HepG2 (cell line): ENCODE data around the gene RPLP1. TPM values are rescaled to one million over a fixed set of nuclear protein-coding genes. Genes with fewer than 3 reads are reported as not detected.
A peak's percentile ranks its signal among the peaks of the same experiment; 100 is the strongest.

Experiments
- ATF7-NPFF ChIP-seq: sonication (generic); formaldehyde crosslinking; IDR thresholded peaks from 2 replicates; pipeline ENCODE4 v1.8.1; 2023; ENCODE audit warnings: mild to moderate bottlenecking, low read depth, missing genetic modification reagents, moderate library complexity
- E2F2 ChIP-seq: sonication (generic); formaldehyde crosslinking; IDR thresholded peaks from 2 replicates; pipeline ENCODE4 v1.4.0; 2020; ENCODE audit warnings: missing genetic modification reagents, borderline replicate concordance
- ERF ChIP-seq: IDR thresholded peaks from 2 replicates; pipeline ENCODE4 v1.6.1; 2018; ENCODE audit warnings: missing biosample characterization, missing genetic modification reagents
- FOXC1 ChIP-seq: sonication (generic); formaldehyde crosslinking; IDR thresholded peaks from 2 replicates; pipeline ENCODE4 v1.8.0; 2022; ENCODE audit warnings: mild to moderate bottlenecking, missing genetic modification reagents, borderline replicate concordance
- GABPA ChIP-seq, 2 experiments: IDR thresholded peaks; 2 replicates each; pipeline ENCODE4 v1.6.1; 2011 to 2016; ENCODE audit warnings: low read depth in 2 of 2, low read length in 1 of 2, missing biosample characterization in 1 of 2, missing genetic modification characterization in 1 of 2
- HBP1 ChIP-seq: IDR thresholded peaks from 2 replicates; pipeline ENCODE4 v1.6.1; 2016; ENCODE audit warnings: low read depth, control low read depth
- IRX3 ChIP-seq: sonication (generic); formaldehyde crosslinking; IDR thresholded peaks from 2 replicates; pipeline ENCODE4 v1.8.1; 2023; ENCODE audit warnings: mild to moderate bottlenecking, low read depth, missing genetic modification reagents, borderline replicate concordance
- KAT8 ChIP-seq: IDR thresholded peaks from 2 replicates; pipeline ENCODE4 v1.6.1; 2016; ENCODE audit warnings: missing genetic modification reagents, missing compliant biosample characterization
- KLF6 ChIP-seq: IDR thresholded peaks from 2 replicates; pipeline ENCODE4 v1.8.0; 2016; ENCODE audit warnings: missing biosample characterization, missing genetic modification reagents
- NFYC ChIP-seq: IDR thresholded peaks from 2 replicates; pipeline ENCODE4 v1.6.1; 2016; ENCODE audit warnings: missing genetic modification reagents, missing compliant biosample characterization
- PRDM15 ChIP-seq: sonication (generic); formaldehyde crosslinking; IDR thresholded peaks from 2 replicates; pipeline ENCODE4 v1.4.0; 2020; ENCODE audit warnings: missing genetic modification reagents
- SOX13 ChIP-seq, 3 experiments: fragments of 450-650 bp in 1 of 3; sonication (generic) in 1 of 3; formaldehyde crosslinking in 1 of 3; IDR thresholded peaks in 2 of 3; conservative IDR thresholded peaks in 1 of 3; 2 replicates each; pipeline versions ENCODE4 v1.5.0 to v1.6.1; 2016 to 2020; ENCODE audit warnings: antibody characterized with exemption in 1 of 3, mild to moderate bottlenecking in 1 of 3, missing compliant biosample characterization in 1 of 3, missing genetic modification reagents in 1 of 3, moderate library complexity in 1 of 3
- USF2 ChIP-seq, 2 experiments: sonication (generic) in 1 of 2; formaldehyde crosslinking in 1 of 2; IDR thresholded peaks; 2 replicates each; pipeline versions ENCODE4 v1.5.1 to v1.6.1; 2011 to 2020; ENCODE audit warnings: borderline replicate concordance in 1 of 2, low read depth in 1 of 2, low read length in 1 of 2, mild to moderate bottlenecking in 1 of 2, missing genetic modification reagents in 1 of 2, moderate library complexity in 1 of 2
- WIZ ChIP-seq: sonication (generic); formaldehyde crosslinking; IDR thresholded peaks from 2 replicates; pipeline ENCODE4 v1.5.1; 2020; ENCODE audit warnings: mild to moderate bottlenecking, missing genetic modification reagents
- ZBTB42 ChIP-seq: sonication (generic); formaldehyde crosslinking; IDR thresholded peaks from 2 replicates; pipeline ENCODE4 v1.5.0; 2020; ENCODE audit warnings: mild to moderate bottlenecking, missing genetic modification reagents
- ZNF577 ChIP-seq: sonication (generic); formaldehyde crosslinking; IDR thresholded peaks from 2 replicates; pipeline ENCODE4 v1.4.0; 2020; ENCODE audit warnings: mild to moderate bottlenecking, low read depth, missing genetic modification reagents, borderline replicate concordance
- ZNF83 ChIP-seq: sonication (generic); formaldehyde crosslinking; IDR thresholded peaks from 2 replicates; pipeline ENCODE4 v1.4.0; 2020; ENCODE audit warnings: missing genetic modification reagents, mild to moderate bottlenecking, borderline replicate concordance
- ZNF841 ChIP-seq: sonication (generic); formaldehyde crosslinking; IDR thresholded peaks from 2 replicates; pipeline ENCODE4 v1.8.1; 2023; ENCODE audit warnings: missing genetic modification reagents, borderline replicate concordance
- polyA plus RNA-seq, 8 experiments: library from polyadenylated mRNA; depleted of rRNA in 3 of 8; stranded (reverse) in 7 of 8; unstranded in 1 of 8; fragments of >200 nt; fragmentation: Illumina TruSeq in 4 of 8; extraction: Trizol in 4 of 8; gene quantifications; 2 replicates each; pipeline versions ENCODE4 v1.2.1 to v1.2.3, GENCODE V29; 2011 to 2016; ENCODE audit warnings: low read depth in 4 of 8, missing spikeins in 1 of 8, mixed read lengths in 1 of 8; ENCODE audit not compliant: insufficient read depth in 1 of 8
- total RNA-seq, 5 experiments: library from RNA; depleted of rRNA; stranded (reverse); fragments of >200 nt; fragmentation: Illumina TruSeq; extraction: Trizol; gene quantifications; 2 replicates each; pipeline ENCODE4 v1.2.3, GENCODE V29; 2016; ENCODE audit warnings: low read depth in 1 of 5

The RPLP1 gene
- total and polyA plus RNA-seq, 2 of the 13 experiments (the other 11 are each of a cell fraction or from before 2014, with no cell fraction given): 817 to 929 TPM

GRCh38 chr15:69452692-69453521 is at the start of gene RPLP1 (continued):
- peak; percentile 86 for TF ChIP-seq KAT8
- TF ChIP-seq NFYC: peak; percentile 85
- no peak for TF ChIP-seq ZNF83 (CRISPR knock-in tag)
- no peak for TF ChIP-seq ZNF577 (CRISPR knock-in tag)
- peak; percentile 90; the same call in 1 of the 2 replicates for TF ChIP-seq KLF6 (CRISPR knock-in tag)
- TF ChIP-seq ZBTB42 (CRISPR knock-in tag): no peak; the same call in 1 of the 2 replicates
- TF ChIP-seq HBP1: peak; percentile 71; the same call in 1 of the 2 replicates
- TF ChIP-seq PRDM15 (CRISPR knock-in tag): no peak
- TF ChIP-seq SOX13 (IDR thresholded peaks at IDR 0.05): peak; percentile 16; the same call in 1 of the 2 replicates
- TF ChIP-seq SOX13 (CRISPR knock-in tag; conservative IDR thresholded peaks at IDR 0.05 in 1 of 2, IDR thresholded peaks at IDR 0.05 in 1 of 2): peak in 1 of 2 experiments; percentile 16; a peak in 1 of 4 replicates
- TF ChIP-seq FOXC1: peak; percentile 78
- peak; percentile 66 for TF ChIP-seq GABPA (IDR thresholded peaks at IDR 0.05; ENCODE audit: low read depth, low read length)
- TF ChIP-seq GABPA (CRISPR knock-in tag; IDR thresholded peaks at IDR 0.05; ENCODE audit: low read depth): peak; percentile 91
- peak; percentile 88 for TF ChIP-seq ERF (CRISPR knock-in tag)
- 0 out of 2 replicates have a peak, but pooled peaks have one; percentile 25 for TF ChIP-seq USF2 (IDR thresholded peaks at IDR 0.05; ENCODE audit: low read depth, low read length)
- TF ChIP-seq USF2 (CRISPR knock-in tag; IDR thresholded peaks at IDR 0.05; ENCODE audit: borderline replicate concordance): no peak
- peak; percentile 81 for TF ChIP-seq ATF7-NPFF (CRISPR knock-in tag)
- TF ChIP-seq E2F2 (CRISPR knock-in tag): 0 out of 2 replicates have a peak, but pooled peaks have one; percentile 51
- peak; percentile 45; the same call in 1 of the 2 replicates for TF ChIP-seq WIZ (CRISPR knock-in tag)
- peak; percentile 96 for TF ChIP-seq IRX3 (CRISPR knock-in tag)
- no peak for TF ChIP-seq ZNF841
